RWPE2 (cell line): ENCODE data around the gene KDM2B.
"Not testable (repeated sequence)": the region's sequence is repeated elsewhere in the genome, so short reads cannot be mapped to it uniquely, and the experiment has no call there.

Experiments
- ATAC-seq: fragments of 200-7000 bp; cut with Tn5 transposase; 3 replicates; pipeline ENCODE4 v1.9.1; 2021; ENCODE audit warnings: low read depth
- DNase-seq: peaks from one replicate; pipeline ENCODE4 v3.0.0-alpha.2; 2020; ENCODE audit warnings: low spot score
- H3K27ac ChIP-seq: fragments of 450-650 bp; 2 replicates; pipeline ENCODE4 v1.5.1; 2017; ENCODE audit warnings: mild to moderate bottlenecking; ENCODE audit not compliant: poor library complexity, severe bottlenecking
- H3K27me3 ChIP-seq: fragments of 250-450 bp; sonication (Bioruptor Pico); 2 replicates; pipeline ENCODE4 v1.5.1; 2021; ENCODE audit warnings: mild to moderate bottlenecking, moderate library complexity; ENCODE audit not compliant: insufficient read depth, poor library complexity, severe bottlenecking
- H3K36me3 ChIP-seq: fragments of 250-450 bp; sonication (Bioruptor Pico); 2 replicates; pipeline ENCODE4 v1.5.1; 2020; ENCODE audit warnings: low read depth, mild to moderate bottlenecking, moderate library complexity
- H3K4me1 ChIP-seq: fragments of 250-450 bp; sonication (Bioruptor Pico); 2 replicates; pipeline ENCODE4 v1.5.1; 2021; ENCODE audit warnings: mild to moderate bottlenecking, moderate library complexity; ENCODE audit not compliant: insufficient read depth, poor library complexity, severe bottlenecking
- H3K4me3 ChIP-seq: fragments of 250-450 bp; sonication (Bioruptor Pico); 2 replicates; pipeline ENCODE4 v1.5.1; 2021; ENCODE audit warnings: mild to moderate bottlenecking, moderate library complexity; ENCODE audit not compliant: severe bottlenecking
- H3K9me3 ChIP-seq: fragments of 250-450 bp; sonication (Bioruptor Pico); 2 replicates; pipeline ENCODE4 v1.5.1; 2021; ENCODE audit warnings: mild to moderate bottlenecking, moderate library complexity; ENCODE audit not compliant: severe bottlenecking
- CTCF ChIP-seq: fragments of 450-650 bp; IDR thresholded peaks from one replicate; pipeline ENCODE4 v1.5.1; 2017; ENCODE audit warnings: mild to moderate bottlenecking, moderate library complexity; ENCODE audit not compliant: poor library complexity, severe bottlenecking

The KDM2B gene

DNA sequence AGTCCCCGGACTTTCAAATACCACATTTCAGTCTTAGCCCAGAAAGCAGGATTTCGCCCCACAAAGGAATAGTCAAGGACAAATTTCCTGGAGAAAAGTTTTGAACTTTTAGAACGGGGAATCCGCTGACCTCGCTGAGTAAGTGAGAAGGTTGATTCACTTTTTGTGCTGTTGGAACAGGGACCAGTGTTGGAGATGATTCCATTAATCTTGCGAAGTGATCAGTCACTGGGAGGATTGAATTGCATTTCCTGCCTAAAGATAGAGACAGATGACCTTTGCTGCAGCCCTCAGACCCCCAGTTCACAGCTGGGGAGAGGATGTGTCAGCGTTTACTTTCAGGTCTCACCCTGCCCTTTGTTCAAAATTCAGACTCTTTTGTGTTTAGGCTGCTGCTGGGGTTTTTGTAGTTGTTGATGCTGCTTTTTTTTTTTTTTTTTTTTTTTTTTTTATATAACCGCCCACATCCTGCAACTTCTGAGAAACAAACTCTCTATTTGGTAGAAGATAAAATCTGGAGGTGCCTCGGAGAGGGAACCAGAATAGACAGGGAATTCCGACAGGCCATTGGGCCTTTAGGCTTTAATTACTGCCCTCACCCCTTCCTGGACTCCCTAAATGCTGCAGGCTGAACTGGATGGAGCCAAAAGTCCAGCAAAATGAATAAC lies 9.8 kb upstream of the KDM2B start:
- DNase-seq (no peak), ATAC-seq (peak; percentile 58; the same call in 2 of the 3 replicates)
- H3K27ac ChIP-seq, result peak overlapping the region; percentile 21
- H3K4me1 ChIP-seq, result no peaks in the 10 kb centered on the region
- H3K36me3 ChIP-seq, result no peaks in the 10 kb centered on the region
- H3K4me3 ChIP-seq, result no peak overlapping the region
- TF ChIP-seq CTCF, result no peak
- no peaks in the 10 kb centered on the region for H3K27me3 ChIP-seq
- H3K9me3 ChIP-seq, result no peaks in the 10 kb centered on the region

- H3K27me3 ChIP-seq, ATAC-seq: not testable (repeated sequence)
Observed at GRCh38 chr12:121584885-121585284, 4.1 kb upstream of the KDM2B start.

GRCh38 chr12:121583334-121583661 lies 2.5 kb upstream of the KDM2B start:
- H3K27me3 ChIP-seq, H3K27ac ChIP-seq, H3K4me3 ChIP-seq, H3K9me3 ChIP-seq, DNase-seq, ATAC-seq, H3K4me1 ChIP-seq, H3K36me3 ChIP-seq: not testable (repeated sequence)

More at GRCh38 chr12:121584885-121585284, 4.1 kb upstream of the KDM2B start:
- not testable (repeated sequence) for H3K9me3 ChIP-seq, DNase-seq, H3K4me3 ChIP-seq, H3K27ac ChIP-seq, H3K4me1 ChIP-seq, H3K36me3 ChIP-seq

- Histone ChIP-seq H3K4me1 (peaks cover 7% of the 10 kb centered on the region), H3K9me3 (no peaks in the 10 kb centered on the region), H3K27me3 (no peaks in the 10 kb centered on the region), H3K4me3 (no peak overlapping the region), H3K36me3 (no peaks in the 10 kb centered on the region), H3K27ac (no peak overlapping the region)
- ATAC-seq (no peak), DNase-seq (no peak)
- TF ChIP-seq CTCF, result no peak
Observed at GRCh38 chr12:121582583-121583333, 1.9 kb upstream of the KDM2B start.

GRCh38 chr12:121581686-121582429 lies 1.0 kb upstream of the KDM2B start:
- H3K27ac ChIP-seq, result no peak overlapping the region
- H3K36me3 ChIP-seq, result no peaks in the 10 kb centered on the region
- no peaks in the 10 kb centered on the region for H3K27me3 ChIP-seq
- H3K9me3 ChIP-seq, result no peaks in the 10 kb centered on the region
- ATAC-seq, result no peak
- H3K4me3 ChIP-seq, result no peak overlapping the region
- no peak for DNase-seq
- no peak for TF ChIP-seq CTCF
- H3K4me1 ChIP-seq, result peaks cover 16% of the 10 kb centered on the region
